ENCODE results near the gene RABGAP1L. TPM values are rescaled to one million over a fixed set of nuclear protein-coding genes. Genes with fewer than 3 reads are reported as not detected.
"Not testable (repeated sequence)": the region's sequence is repeated elsewhere in the genome, so short reads cannot be mapped to it uniquely, and the experiment has no call there.

The RABGAP1L gene
- total RNA-seq, 1 donor from 2014 or later = 30.2 TPM

DNA sequence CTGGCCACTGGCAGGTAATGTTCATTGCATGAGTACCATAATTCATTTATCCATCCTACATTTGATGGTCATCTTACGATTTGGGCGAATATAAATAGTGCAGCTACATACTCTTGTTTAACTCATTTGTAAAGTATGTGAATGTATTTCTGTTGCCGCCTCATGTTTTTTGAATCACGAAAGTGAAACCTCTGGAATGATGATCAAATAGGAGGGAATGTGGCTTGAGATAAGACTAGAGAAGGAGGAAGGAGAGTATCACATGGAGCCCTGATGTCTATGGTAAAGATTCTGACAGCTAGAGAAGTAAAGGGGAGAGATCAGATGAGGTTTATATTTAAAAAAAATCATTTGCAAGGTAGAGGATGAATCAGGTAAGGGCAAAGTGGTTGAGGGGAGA, 855.9 kb downstream of the RABGAP1L start:
- Mint-ChIP-seq H3K9me3 (ENCODE audit: unreplicated experiment) (no peaks in the 10 kb centered on the region), H3K27me3 (ENCODE audit: unreplicated experiment) (no peaks in the 10 kb centered on the region), H3K36me3 (ENCODE audit: low read depth, unreplicated experiment) (peaks cover 26% of the 10 kb centered on the region), H3K4me3 (ENCODE audit: unreplicated experiment) (no peak overlapping the region), H3K27ac (ENCODE audit: unreplicated experiment) (no peak overlapping the region), H3K4me1 (ENCODE audit: unreplicated experiment) (no peaks in the 10 kb centered on the region)
- TF ChIP-seq CTCF (IDR thresholded peaks at IDR 0.05; ENCODE audit: unreplicated experiment) = no peak
- no peak for DNase-seq (ENCODE audit: low spot score)

- TF ChIP-seq CTCF (IDR thresholded peaks at IDR 0.05; ENCODE audit: unreplicated experiment) = no peak
- no peaks in the 10 kb centered on the region for H3K9me3 Mint-ChIP-seq (ENCODE audit: unreplicated experiment)
- H3K4me3 Mint-ChIP-seq (ENCODE audit: unreplicated experiment) = no peak overlapping the region
- peaks cover 19% of the 10 kb centered on the region for H3K4me1 Mint-ChIP-seq (ENCODE audit: unreplicated experiment)
- peaks cover under 1% of the 10 kb centered on the region for H3K27me3 Mint-ChIP-seq (ENCODE audit: unreplicated experiment)
- no peak overlapping the region for H3K27ac Mint-ChIP-seq (ENCODE audit: unreplicated experiment)
- peaks cover 19% of the 10 kb centered on the region for H3K36me3 Mint-ChIP-seq (ENCODE audit: low read depth, unreplicated experiment)
- DNase-seq (ENCODE audit: low spot score) = no peak
These were observed 860.2 kb downstream of the RABGAP1L start for GRCh38 chr1:175019524-175019923.

GRCh38 chr1:175023043-175023921, 864.0 kb downstream of the RABGAP1L start, which contains the start of gene MRPS14:
Gene MRPS14, minus strand, starts transcription at chr1:175023425. Its CDS starts 17 bp downstream, at chr1:175023408.
- Mint-ChIP-seq H3K9me3 (ENCODE audit: unreplicated experiment) (no peaks in the 10 kb centered on the region), H3K4me1 (ENCODE audit: unreplicated experiment) (peaks cover 19% of the 10 kb centered on the region), H3K27ac (ENCODE audit: unreplicated experiment) (peak within 1 kb of the TSS; percentile 91), H3K36me3 (ENCODE audit: low read depth, unreplicated experiment) (peaks cover 10% of the 10 kb centered on the region), H3K27me3 (ENCODE audit: unreplicated experiment) (peaks cover 2% of the 10 kb centered on the region), H3K4me3 (ENCODE audit: unreplicated experiment) (peak within 1 kb of the TSS; percentile 95)
- no peak for TF ChIP-seq CTCF (IDR thresholded peaks at IDR 0.05; ENCODE audit: unreplicated experiment)
- DNase-seq (ENCODE audit: low spot score) = peak; percentile 99

GRCh38 chr1:175023922-175024242, 864.6 kb downstream of the RABGAP1L start:
- Mint-ChIP-seq H3K4me1 (ENCODE audit: unreplicated experiment) (peaks cover 19% of the 10 kb centered on the region), H3K4me3 (ENCODE audit: unreplicated experiment) (peak overlapping the region; percentile 95), H3K27ac (ENCODE audit: unreplicated experiment) (peak overlapping the region; percentile 91)
- DNase-seq (ENCODE audit: low spot score); H3K9me3 Mint-ChIP-seq (ENCODE audit: unreplicated experiment); H3K36me3 Mint-ChIP-seq (ENCODE audit: low read depth, unreplicated experiment); H3K27me3 Mint-ChIP-seq (ENCODE audit: unreplicated experiment): not testable (repeated sequence)

- Mint-ChIP-seq H3K9me3 (ENCODE audit: unreplicated experiment) (no peaks in the 10 kb centered on the region), H3K36me3 (ENCODE audit: low read depth, unreplicated experiment) (peaks cover 6% of the 10 kb centered on the region), H3K4me1 (ENCODE audit: unreplicated experiment) (peaks cover 23% of the 10 kb centered on the region), H3K4me3 (ENCODE audit: unreplicated experiment) (peak overlapping the region; percentile 56), H3K27ac (ENCODE audit: unreplicated experiment) (peak overlapping the region; percentile 59), H3K27me3 (ENCODE audit: unreplicated experiment) (peaks cover 2% of the 10 kb centered on the region)
- DNase-seq (ENCODE audit: low spot score) = no peak
- no peak for TF ChIP-seq CTCF (IDR thresholded peaks at IDR 0.05; ENCODE audit: unreplicated experiment)
These were observed 865.5 kb downstream of the RABGAP1L start for GRCh38 chr1:175024773-175025172.

Measured in endothelial cell (in vitro differentiated cells).